Measurements from ENCODE around the gene BMP2K.
A peak's percentile ranks its signal among the peaks of the same experiment; 100 is the strongest.

Gene BMP2K

GRCh38 chr4:78776079-78776728 is at the start of gene BMP2K:
Gene BMP2K, plus strand, starts transcription at chr4:78776350. Its CDS starts 194 bp downstream, at chr4:78776544.
- DNase-seq (ENCODE audit: low spot score), result peak; percentile 45
- no peak for FAIRE-seq

GRCh38 chr4:78726546-78726945 is 49.6 kb upstream of the BMP2K start:
- FAIRE-seq (no peak), DNase-seq (ENCODE audit: low spot score) (no peak)

GRCh38 chr4:78732332-78733104 is 43.6 kb upstream of the BMP2K start:
- FAIRE-seq, result no peak
- DNase-seq (ENCODE audit: low spot score), result no peak

- FAIRE-seq, result no peak
- DNase-seq (ENCODE audit: low spot score), result no peak
Observed at GRCh38 chr4:78734441-78735162, 41.5 kb upstream of the BMP2K start.

GRCh38 chr4:78735697-78736096 is 40.5 kb upstream of the BMP2K start:
- no peak for DNase-seq (ENCODE audit: low spot score)
- no peak for FAIRE-seq

GRCh38 chr4:78737035-78737434 is 39.1 kb upstream of the BMP2K start:
- no peak for DNase-seq (ENCODE audit: low spot score)
- FAIRE-seq, result no peak

GRCh38 chr4:78737973-78738372 is 38.2 kb upstream of the BMP2K start:
- no peak for FAIRE-seq
- DNase-seq (ENCODE audit: low spot score), result no peak

GRCh38 chr4:78742300-78742699 is 33.9 kb upstream of the BMP2K start:
- DNase-seq (ENCODE audit: low spot score) (no peak), FAIRE-seq (no peak)

- no peak for DNase-seq (ENCODE audit: low spot score)
- FAIRE-seq, result no peak
Observed at GRCh38 chr4:78747475-78747922, 28.7 kb upstream of the BMP2K start.

- FAIRE-seq, result no peak
- no peak for DNase-seq (ENCODE audit: low spot score)
Observed at GRCh38 chr4:78748381-78748780, 27.8 kb upstream of the BMP2K start.

- DNase-seq (ENCODE audit: low spot score), result no peak
- no peak for FAIRE-seq
Observed at GRCh38 chr4:78749258-78749971, 26.7 kb upstream of the BMP2K start.

GRCh38 chr4:78749972-78750727 is 26.0 kb upstream of the BMP2K start:
- FAIRE-seq, result no peak
- no peak for DNase-seq (ENCODE audit: low spot score)

- DNase-seq (ENCODE audit: low spot score) (no peak), FAIRE-seq (no peak)
Observed at GRCh38 chr4:78753091-78753490, 23.1 kb upstream of the BMP2K start.

GRCh38 chr4:78754872-78755271 is 21.3 kb upstream of the BMP2K start:
- no peak for DNase-seq (ENCODE audit: low spot score)
- no peak for FAIRE-seq

GRCh38 chr4:78756137-78756536 is 20.0 kb upstream of the BMP2K start:
- FAIRE-seq (no peak), DNase-seq (ENCODE audit: low spot score) (no peak)

- FAIRE-seq (no peak), DNase-seq (ENCODE audit: low spot score) (no peak)
Observed at GRCh38 chr4:78756776-78757175, 19.4 kb upstream of the BMP2K start.

GRCh38 chr4:78757574-78757973 is 18.6 kb upstream of the BMP2K start:
- FAIRE-seq (no peak), DNase-seq (ENCODE audit: low spot score) (no peak)

- no peak for FAIRE-seq
- no peak for DNase-seq (ENCODE audit: low spot score)
Observed at GRCh38 chr4:78758085-78758484, 18.1 kb upstream of the BMP2K start.

GRCh38 chr4:78762529-78762928 is 13.6 kb upstream of the BMP2K start:
- no peak for FAIRE-seq
- no peak for DNase-seq (ENCODE audit: low spot score)

- DNase-seq (ENCODE audit: low spot score) (no peak), FAIRE-seq (no peak)
Observed at GRCh38 chr4:78763251-78763650, 12.9 kb upstream of the BMP2K start.

All from RCC 7860 (cell line).